GM12891 (cell line): ENCODE measurements around the gene APLP1.

Experiments
- POLR2A ChIP-seq: IDR thresholded peaks from 2 replicates; pipeline ENCODE4 v1.6.1; 2011; ENCODE audit warnings: low read depth, low read length, control low read depth
- POLR2AphosphoS5 ChIP-seq: IDR thresholded peaks from 2 replicates; pipeline ENCODE4 v1.6.1; 2011; ENCODE audit warnings: low read depth, low read length, control low read depth
- POU2F2 ChIP-seq: IDR thresholded peaks from 2 replicates; pipeline ENCODE4 v1.6.1; 2011; ENCODE audit warnings: low read depth, mild to moderate bottlenecking, control low read depth, low read length, moderate library complexity
- SPI1 ChIP-seq: IDR thresholded peaks from 2 replicates; pipeline ENCODE4 v1.6.1; 2011; ENCODE audit warnings: low read depth, low read length, control low read depth
- TAF1 ChIP-seq: IDR thresholded peaks from 2 replicates; pipeline ENCODE4 v1.6.1; 2011; ENCODE audit warnings: low read depth, low read length, control low read depth

- TF ChIP-seq POLR2A = no peak
- TF ChIP-seq TAF1 = no peak
- peak; percentile 21; the same call in 1 of the 2 replicates for TF ChIP-seq POLR2AphosphoS5
- TF ChIP-seq SPI1 = no peak
- no peak for TF ChIP-seq POU2F2
Observed at GRCh38 chr19:35899547-35900214, 31.3 kb downstream of the APLP1 start.
